ENCODE results near the gene TNFSF8. TPM values are rescaled to one million over a fixed set of nuclear protein-coding genes. Genes with fewer than 3 reads are reported as not detected.

TNFSF8 gene
- total and polyA plus RNA-seq, 2 donors (not counting 3 experiments of a cell fraction or from before 2014, with no cell fraction given): not detected

GRCh38 chr9:114947058-114947457 is 16.7 kb upstream of the TNFSF8 start:
- BruUV-seq (replicated peaks): no TSS peak
- FAIRE-seq (no peak), DNase-seq (ENCODE audit: low read depth, low spot score) (no peak)
- Histone ChIP-seq H3K9ac (replicated peaks; ENCODE audit: extremely low read depth, insufficient read depth, low read length) (no peak overlapping the region), H3K4me1 (ENCODE audit: control insufficient read depth, extremely low read depth, insufficient read depth, low read length) (no peaks in the 10 kb centered on the region), H2AFZ (ENCODE audit: low read depth, low read length) (no peak overlapping the region), H3K9me3 (replicated peaks; ENCODE audit: control insufficient read depth, insufficient read depth, low read length) (no peaks in the 10 kb centered on the region), H4K20me1 (replicated peaks; ENCODE audit: control insufficient read depth, extremely low read depth, insufficient read depth, low read length) (no peaks in the 10 kb centered on the region), H3K4me2 (ENCODE audit: insufficient read depth, low read length) (no peak overlapping the region), H3K4me3 (replicated peaks in 1 of 3; ENCODE audit: insufficient read depth in 1 of 3, low read depth in 1 of 3, low read length in 3 of 3) (no peak overlapping the region), H3K27ac (ENCODE audit: insufficient read depth, low read depth, low read length) (no peak overlapping the region), H3K9me1 (replicated peaks; ENCODE audit: control insufficient read depth, extremely low read depth, insufficient read depth, low read length) (no peaks in the 10 kb centered on the region), H3K27me3 (ENCODE audit: control insufficient read depth in 2 of 2, insufficient read depth in 2 of 2, low read length in 2 of 2) (peaks cover 0 to 2% of the 10 kb centered on the region in 2 experiments), H3K36me3 (ENCODE audit: control insufficient read depth in 2 of 2, extremely low read depth in 1 of 2, insufficient read depth in 2 of 2, low read length in 2 of 2) (no peaks in the 10 kb centered on the region), H3K79me2 (ENCODE audit: control insufficient read depth, insufficient read depth, low read length) (no peaks in the 10 kb centered on the region)
- CTCF ChIA-PET: no interaction called here
- intact Hi-C loops (cut with micrococcal nuclease) (no loop called here), dilution Hi-C loops (cut with MboI; ENCODE audit: extremely low pct_ligation_motif_present, low sequenced_read_pairs) (no loop called here)
- TF ChIP-seq MAX (IDR thresholded peaks at IDR 0.05; ENCODE audit: insufficient read depth, insufficient read length) (no peak), EZH2 (IDR thresholded peaks at IDR 0.05; ENCODE audit: borderline replicate concordance, low read depth, low read length, severe bottlenecking) (no peak), POLR2A (IDR thresholded peaks at IDR 0.05; ENCODE audit: low read depth, low read length) (no peak), POLR2AphosphoS5 (IDR thresholded peaks at IDR 0.05; ENCODE audit: insufficient read depth, low read depth, low read length) (no peak), GATA2 (IDR thresholded peaks at IDR 0.05; ENCODE audit: insufficient read depth, insufficient read length, low read depth, low read length) (no peak), CTCF (IDR thresholded peaks at IDR 0.05; ENCODE audit: extremely low read depth in 1 of 2, insufficient read depth in 1 of 2, low read depth in 1 of 2, low read length in 2 of 2) (no peak), MYC (IDR thresholded peaks at IDR 0.05; ENCODE audit: low read depth, low read length) (no peak), FOS (IDR thresholded peaks at IDR 0.05; ENCODE audit: borderline replicate concordance, insufficient read depth, low read length) (no peak), JUN (IDR thresholded peaks at IDR 0.05; ENCODE audit: borderline replicate concordance, insufficient read depth, insufficient read length, low read depth) (no peak)
- POLR2A ChIA-PET: no interaction called here
